Activated T-helper 17 cell treated with anti-CD3 and anti-CD28 coated beads, Interleukin-2, amount 50 U/mL, for 72 hours (primary cell): ENCODE results near the gene CILP2. TPM values are rescaled to one million over a fixed set of nuclear protein-coding genes. Genes with fewer than 3 reads are reported as not detected.

Source experiments
- ATAC-seq: fragments of 150-1000 bp; cut with Tn5 transposase; replicated peaks from 2 replicates; pipeline ENCODE4 v1.10.0; 2021; ENCODE audit warnings: mild to moderate bottlenecking, moderate library complexity
- H3K27ac Mint-ChIP-seq: one replicate; pipeline ENCODE4 v1.8.0; 2022; ENCODE audit warnings: mixed read lengths
- H3K27me3 Mint-ChIP-seq: one replicate; pipeline ENCODE4 v1.8.0; 2022; ENCODE audit warnings: mixed read lengths
- H3K36me3 Mint-ChIP-seq: one replicate; pipeline ENCODE4 v1.8.0; 2022; ENCODE audit warnings: low read depth, mild to moderate bottlenecking, mixed read lengths
- H3K4me1 Mint-ChIP-seq: one replicate; pipeline ENCODE4 v1.8.0; 2022; ENCODE audit warnings: mixed read lengths
- H3K4me3 Mint-ChIP-seq: one replicate; pipeline ENCODE4 v1.8.0; 2022; ENCODE audit warnings: mild to moderate bottlenecking, mixed read lengths
- H3K9me3 Mint-ChIP-seq: one replicate; pipeline ENCODE4 v1.8.0; 2022; ENCODE audit warnings: mixed read lengths
- total RNA-seq, 2 donors: library from RNA; stranded (reverse); gene quantifications; one replicate each; pipeline ENCODE4 v1.2.3, GENCODE V29; 2022

The CILP2 gene
- total RNA-seq, 2 donors from 2014 or later = 0.26 to 0.97 TPM

DNA sequence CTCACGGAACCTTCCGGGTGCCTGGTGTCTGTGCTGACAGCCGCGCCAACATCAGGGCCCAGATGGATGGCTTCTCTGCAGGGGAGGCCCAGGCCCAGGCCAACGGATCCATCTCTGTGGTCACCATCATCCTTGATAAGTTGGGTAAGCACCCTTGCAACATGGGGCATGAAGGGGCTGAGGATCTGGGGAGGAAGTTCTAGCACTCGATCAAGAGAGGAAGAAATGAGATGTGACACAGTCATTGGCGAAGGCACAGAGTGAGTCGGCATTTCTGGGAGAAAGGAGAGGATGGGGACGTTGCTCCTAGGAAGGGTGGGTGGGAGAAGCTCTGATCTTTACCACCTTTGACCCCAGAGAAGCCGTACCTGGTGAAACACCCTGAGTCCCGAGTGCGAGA, 4.4 kb downstream of the CILP2 start:
- no peaks in the 10 kb centered on the region for H3K36me3 Mint-ChIP-seq
- H3K27ac Mint-ChIP-seq = no peak overlapping the region
- ATAC-seq = no peak
- peaks cover 7% of the 10 kb centered on the region for H3K4me1 Mint-ChIP-seq
- no peaks in the 10 kb centered on the region for H3K9me3 Mint-ChIP-seq
- no peak overlapping the region for H3K4me3 Mint-ChIP-seq
- H3K27me3 Mint-ChIP-seq = peaks cover 5% of the 10 kb centered on the region

- Mint-ChIP-seq H3K9me3 (no peaks in the 10 kb centered on the region), H3K4me3 (no peak overlapping the region), H3K27me3 (peaks cover 5% of the 10 kb centered on the region), H3K36me3 (no peaks in the 10 kb centered on the region), H3K27ac (no peak overlapping the region), H3K4me1 (peaks cover 7% of the 10 kb centered on the region)
- ATAC-seq = no peak
Measured at GRCh38 chr19:19543101-19543500, 5.0 kb downstream of the CILP2 start.

DNA sequence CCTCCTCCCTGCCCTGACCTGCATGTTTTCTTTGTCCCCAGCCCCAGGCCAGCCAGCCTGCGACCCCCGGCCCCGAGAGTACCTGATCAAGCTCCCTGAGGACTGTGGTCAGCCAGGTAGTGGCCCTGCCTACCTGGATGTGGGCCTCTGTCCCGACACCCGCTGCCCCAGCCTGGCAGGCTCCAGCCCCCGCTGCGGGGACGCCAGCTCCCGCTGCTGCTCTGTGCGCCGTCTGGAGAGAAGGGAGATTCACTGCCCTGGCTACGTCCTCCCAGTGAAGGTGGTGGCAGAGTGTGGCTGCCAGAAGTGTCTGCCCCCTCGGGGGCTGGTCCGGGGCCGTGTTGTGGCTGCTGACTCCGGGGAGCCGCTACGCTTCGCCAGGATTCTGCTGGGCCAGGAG, 5.6 kb downstream of the CILP2 start:
- Mint-ChIP-seq H3K36me3 (no peaks in the 10 kb centered on the region), H3K4me3 (no peak overlapping the region), H3K4me1 (peaks cover 4% of the 10 kb centered on the region), H3K27ac (no peak overlapping the region), H3K27me3 (peaks cover 4% of the 10 kb centered on the region), H3K9me3 (no peaks in the 10 kb centered on the region)
- no peak for ATAC-seq

GRCh38 chr19:19544257-19544953, 6.3 kb downstream of the CILP2 start:
- Mint-ChIP-seq H3K36me3 (no peaks in the 10 kb centered on the region), H3K4me1 (no peaks in the 10 kb centered on the region), H3K9me3 (no peaks in the 10 kb centered on the region), H3K27me3 (no peaks in the 10 kb centered on the region), H3K4me3 (no peak overlapping the region), H3K27ac (no peak overlapping the region)
- ATAC-seq = no peak

DNA sequence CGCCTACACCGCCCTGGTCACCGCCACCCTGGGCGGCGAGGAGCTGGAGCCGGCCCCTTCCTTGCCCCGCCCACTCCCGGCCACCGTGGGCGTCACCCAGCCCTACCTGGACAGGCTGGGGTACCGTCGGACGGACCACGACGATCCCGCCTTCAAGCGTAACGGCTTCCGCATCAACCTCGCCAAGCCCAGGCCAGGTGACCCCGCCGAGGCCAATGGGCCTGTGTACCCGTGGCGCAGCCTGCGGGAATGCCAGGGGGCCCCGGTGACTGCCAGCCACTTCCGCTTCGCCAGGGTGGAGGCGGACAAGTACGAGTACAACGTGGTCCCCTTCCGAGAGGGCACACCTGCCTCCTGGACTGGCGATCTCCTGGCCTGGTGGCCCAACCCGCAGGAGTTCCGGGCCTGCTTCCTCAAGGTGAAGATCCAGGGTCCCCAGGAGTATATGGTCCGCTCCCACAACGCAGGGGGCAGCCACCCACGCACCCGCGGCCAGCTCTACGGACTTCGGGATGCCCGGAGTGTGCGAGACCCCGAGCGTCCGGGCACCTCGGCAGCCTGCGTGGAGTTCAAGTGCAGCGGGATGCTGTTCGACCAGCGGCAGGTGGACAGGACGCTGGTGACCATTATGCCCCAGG, 7.0 kb downstream of the CILP2 start:
- no peak overlapping the region for H3K4me3 Mint-ChIP-seq
- H3K36me3 Mint-ChIP-seq = no peaks in the 10 kb centered on the region
- ATAC-seq = no peak
- no peak overlapping the region for H3K27ac Mint-ChIP-seq
- no peaks in the 10 kb centered on the region for H3K4me1 Mint-ChIP-seq
- no peaks in the 10 kb centered on the region for H3K9me3 Mint-ChIP-seq
- H3K27me3 Mint-ChIP-seq = no peaks in the 10 kb centered on the region

DNA sequence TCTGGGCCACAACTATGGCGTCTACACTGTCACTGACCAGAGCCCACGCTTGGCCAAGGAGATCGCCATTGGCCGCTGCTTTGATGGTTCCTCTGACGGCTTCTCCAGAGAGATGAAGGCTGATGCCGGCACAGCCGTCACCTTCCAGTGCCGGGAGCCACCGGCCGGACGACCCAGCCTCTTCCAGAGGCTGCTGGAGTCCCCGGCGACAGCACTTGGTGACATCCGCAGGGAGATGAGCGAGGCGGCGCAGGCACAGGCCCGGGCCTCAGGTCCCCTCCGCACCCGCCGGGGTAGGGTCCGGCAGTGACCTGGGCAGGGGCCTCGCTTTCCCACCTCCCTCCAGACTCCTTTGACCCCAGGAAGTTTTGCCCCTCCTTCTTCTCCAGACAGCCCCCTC, 7.6 kb downstream of the CILP2 start:
- Mint-ChIP-seq H3K27ac (no peak overlapping the region), H3K4me3 (no peak overlapping the region), H3K4me1 (no peaks in the 10 kb centered on the region), H3K9me3 (no peaks in the 10 kb centered on the region), H3K36me3 (no peaks in the 10 kb centered on the region), H3K27me3 (no peaks in the 10 kb centered on the region)
- ATAC-seq = no peak

- Mint-ChIP-seq H3K4me1 (no peaks in the 10 kb centered on the region), H3K4me3 (no peak overlapping the region)
Measured at GRCh38 chr19:19546751-19547162, 8.7 kb downstream of the CILP2 start.

DNA sequence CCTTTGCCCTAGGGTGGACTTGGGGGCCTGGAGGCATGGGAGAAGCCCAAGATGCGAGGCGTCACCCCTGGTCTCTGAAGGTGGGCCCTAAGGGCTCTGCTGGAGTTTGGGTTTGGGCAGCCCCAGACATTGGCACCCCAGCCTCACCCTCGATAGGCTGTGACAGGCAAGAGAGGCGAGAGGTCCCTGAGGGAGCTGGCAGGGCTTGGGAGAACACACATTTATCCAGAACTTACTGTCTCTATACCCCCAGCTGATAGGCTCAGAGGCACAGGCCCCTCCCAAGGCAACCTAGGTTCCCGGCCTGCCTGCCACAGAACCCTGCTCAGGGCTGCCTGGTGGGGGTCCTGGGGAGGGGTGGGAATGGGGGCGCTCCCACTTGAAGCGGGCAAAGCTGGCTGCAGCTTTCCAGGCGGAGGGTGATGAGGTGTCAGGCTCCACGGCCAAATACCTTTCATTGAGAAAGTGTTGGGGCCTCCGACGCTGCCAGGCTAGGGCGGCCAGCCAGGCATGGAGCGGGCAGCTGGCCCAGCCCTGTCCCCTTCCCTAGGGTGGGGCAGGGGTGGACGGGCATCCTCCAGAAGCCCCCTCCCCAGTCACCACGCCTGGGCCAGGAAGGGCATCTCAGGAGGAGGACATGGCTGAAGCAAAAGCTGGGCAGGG, 9.7 kb downstream of the CILP2 start:
- Mint-ChIP-seq H3K9me3 (no peaks in the 10 kb centered on the region), H3K27ac (no peak overlapping the region), H3K4me3 (no peak overlapping the region), H3K36me3 (no peaks in the 10 kb centered on the region), H3K4me1 (no peaks in the 10 kb centered on the region), H3K27me3 (no peaks in the 10 kb centered on the region)
- no peak for ATAC-seq

More at GRCh38 chr19:19546751-19547162, 8.7 kb downstream of the CILP2 start:
- Mint-ChIP-seq H3K36me3 (no peaks in the 10 kb centered on the region), H3K27me3 (no peaks in the 10 kb centered on the region), H3K9me3 (no peaks in the 10 kb centered on the region), H3K27ac (no peak overlapping the region)
- no peak for ATAC-seq

GRCh38 chr19:19548915-19549759, 11.1 kb downstream of the CILP2 start:
- Mint-ChIP-seq H3K9me3 (no peaks in the 10 kb centered on the region), H3K4me3 (no peak overlapping the region), H3K36me3 (no peaks in the 10 kb centered on the region), H3K27ac (no peak overlapping the region), H3K27me3 (no peaks in the 10 kb centered on the region), H3K4me1 (no peaks in the 10 kb centered on the region)
- no peak for ATAC-seq

GRCh38 chr19:19549804-19550464, 11.9 kb downstream of the CILP2 start:
- H3K4me1 Mint-ChIP-seq = peaks cover 5% of the 10 kb centered on the region
- ATAC-seq = no peak
- no peak overlapping the region for H3K27ac Mint-ChIP-seq
- no peaks in the 10 kb centered on the region for H3K9me3 Mint-ChIP-seq
- H3K36me3 Mint-ChIP-seq = no peaks in the 10 kb centered on the region
- H3K4me3 Mint-ChIP-seq = no peak overlapping the region
- no peaks in the 10 kb centered on the region for H3K27me3 Mint-ChIP-seq

- no peak overlapping the region for H3K27ac Mint-ChIP-seq
- H3K9me3 Mint-ChIP-seq = no peaks in the 10 kb centered on the region
- no peaks in the 10 kb centered on the region for H3K27me3 Mint-ChIP-seq
- no peaks in the 10 kb centered on the region for H3K36me3 Mint-ChIP-seq
- peaks cover 5% of the 10 kb centered on the region for H3K4me1 Mint-ChIP-seq
- H3K4me3 Mint-ChIP-seq = no peak overlapping the region
- no peak for ATAC-seq
Measured at GRCh38 chr19:19550485-19550929, 12.4 kb downstream of the CILP2 start.

GRCh38 chr19:19550972-19551852, 13.1 kb downstream of the CILP2 start:
- Mint-ChIP-seq H3K4me3 (no peak overlapping the region), H3K27ac (no peak overlapping the region), H3K27me3 (no peaks in the 10 kb centered on the region), H3K36me3 (no peaks in the 10 kb centered on the region), H3K4me1 (peaks cover 5% of the 10 kb centered on the region), H3K9me3 (no peaks in the 10 kb centered on the region)
- no peak for ATAC-seq

- Mint-ChIP-seq H3K9me3 (no peaks in the 10 kb centered on the region), H3K4me1 (peaks cover 5% of the 10 kb centered on the region), H3K27ac (no peak overlapping the region), H3K36me3 (no peaks in the 10 kb centered on the region), H3K27me3 (no peaks in the 10 kb centered on the region), H3K4me3 (no peak overlapping the region)
- no peak for ATAC-seq
Measured at GRCh38 chr19:19551853-19552192, 13.8 kb downstream of the CILP2 start.
